Neural progenitor cell (in vitro differentiated cells): ENCODE results near the gene FRS2.

Experiments
- EZH2 ChIP-seq: fragments of 200-600 bp; sonication (generic); IDR thresholded peaks from 2 replicates; pipeline ENCODE4 v1.6.1; 2017; ENCODE audit warnings: antibody characterized with exemption, mild to moderate bottlenecking, moderate library complexity
- TF ChIP-seq, protein P1 (sequence below): fragments of 200-600 bp; sonication (generic); IDR thresholded peaks from 2 replicates; pipeline ENCODE4 v1.5.1; 2017; ENCODE audit warnings: antibody characterized with exemption, mild to moderate bottlenecking

DNA sequence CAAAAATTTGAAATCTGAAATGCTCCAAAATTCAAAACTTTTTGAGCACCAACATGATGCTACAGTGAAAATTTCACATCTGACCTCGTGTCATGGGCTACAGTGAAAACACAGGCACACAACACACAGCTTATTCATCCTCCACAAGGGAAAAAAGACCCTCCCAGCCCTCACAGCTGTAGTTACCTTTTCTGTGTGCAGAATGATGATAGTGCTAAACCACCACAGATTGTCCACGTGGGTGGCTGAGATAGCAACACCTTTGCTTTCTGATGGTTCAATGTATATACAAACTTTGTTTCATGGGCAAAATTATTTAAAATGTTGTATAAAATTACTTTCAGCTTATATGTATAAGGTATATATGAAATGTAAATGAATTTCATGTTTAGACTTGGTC, 46.8 kb downstream of the FRS2 start:
- TF ChIP-seq EZH2 = no peak
- TF ChIP-seq, protein P1, sequence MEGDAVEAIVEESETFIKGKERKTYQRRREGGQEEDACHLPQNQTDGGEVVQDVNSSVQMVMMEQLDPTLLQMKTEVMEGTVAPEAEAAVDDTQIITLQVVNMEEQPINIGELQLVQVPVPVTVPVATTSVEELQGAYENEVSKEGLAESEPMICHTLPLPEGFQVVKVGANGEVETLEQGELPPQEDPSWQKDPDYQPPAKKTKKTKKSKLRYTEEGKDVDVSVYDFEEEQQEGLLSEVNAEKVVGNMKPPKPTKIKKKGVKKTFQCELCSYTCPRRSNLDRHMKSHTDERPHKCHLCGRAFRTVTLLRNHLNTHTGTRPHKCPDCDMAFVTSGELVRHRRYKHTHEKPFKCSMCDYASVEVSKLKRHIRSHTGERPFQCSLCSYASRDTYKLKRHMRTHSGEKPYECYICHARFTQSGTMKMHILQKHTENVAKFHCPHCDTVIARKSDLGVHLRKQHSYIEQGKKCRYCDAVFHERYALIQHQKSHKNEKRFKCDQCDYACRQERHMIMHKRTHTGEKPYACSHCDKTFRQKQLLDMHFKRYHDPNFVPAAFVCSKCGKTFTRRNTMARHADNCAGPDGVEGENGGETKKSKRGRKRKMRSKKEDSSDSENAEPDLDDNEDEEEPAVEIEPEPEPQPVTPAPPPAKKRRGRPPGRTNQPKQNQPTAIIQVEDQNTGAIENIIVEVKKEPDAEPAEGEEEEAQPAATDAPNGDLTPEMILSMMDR = no peak
